Lower leg skin (tissue), 3 donors: ENCODE results near the gene FBXL22.

Experiments
- CTCF ChIP-seq, 3 donors: fragments of 450-650 bp; IDR thresholded peaks; one replicate each; pipeline ENCODE4 v1.5.1; 2016; ENCODE audit warnings: antibody characterized with exemption in 3 of 3, mild to moderate bottlenecking in 3 of 3, moderate library complexity in 2 of 3
- POLR2A ChIP-seq, 2 donors: fragments of 450-650 bp; IDR thresholded peaks; one replicate each; pipeline ENCODE4 v1.6.1; 2016 to 2017; ENCODE audit warnings: antibody characterized with exemption in 2 of 2, mild to moderate bottlenecking in 1 of 2, moderate library complexity in 1 of 2

GRCh38 chr15:63586790-63587189 lies 10.4 kb upstream of the FBXL22 start:
- TF ChIP-seq POLR2A (IDR thresholded peaks at IDR 0.05) (no peak), CTCF (IDR thresholded peaks at IDR 0.05) (no peak)
